Urothelium cell line (cell line): ENCODE measurements around the gene FOXL2.

Experiments
- DNase-seq: peaks from one replicate; pipeline ENCODE4 v3.0.0; 2011; ENCODE audit warnings: low spot score, mixed read lengths
- FAIRE-seq: peaks from 2 replicates; lab custom pipeline; 2011; peaks lifted over from hg19 to GRCh38; lab: Jason Lieb, UNC

FOXL2 gene

DNA sequence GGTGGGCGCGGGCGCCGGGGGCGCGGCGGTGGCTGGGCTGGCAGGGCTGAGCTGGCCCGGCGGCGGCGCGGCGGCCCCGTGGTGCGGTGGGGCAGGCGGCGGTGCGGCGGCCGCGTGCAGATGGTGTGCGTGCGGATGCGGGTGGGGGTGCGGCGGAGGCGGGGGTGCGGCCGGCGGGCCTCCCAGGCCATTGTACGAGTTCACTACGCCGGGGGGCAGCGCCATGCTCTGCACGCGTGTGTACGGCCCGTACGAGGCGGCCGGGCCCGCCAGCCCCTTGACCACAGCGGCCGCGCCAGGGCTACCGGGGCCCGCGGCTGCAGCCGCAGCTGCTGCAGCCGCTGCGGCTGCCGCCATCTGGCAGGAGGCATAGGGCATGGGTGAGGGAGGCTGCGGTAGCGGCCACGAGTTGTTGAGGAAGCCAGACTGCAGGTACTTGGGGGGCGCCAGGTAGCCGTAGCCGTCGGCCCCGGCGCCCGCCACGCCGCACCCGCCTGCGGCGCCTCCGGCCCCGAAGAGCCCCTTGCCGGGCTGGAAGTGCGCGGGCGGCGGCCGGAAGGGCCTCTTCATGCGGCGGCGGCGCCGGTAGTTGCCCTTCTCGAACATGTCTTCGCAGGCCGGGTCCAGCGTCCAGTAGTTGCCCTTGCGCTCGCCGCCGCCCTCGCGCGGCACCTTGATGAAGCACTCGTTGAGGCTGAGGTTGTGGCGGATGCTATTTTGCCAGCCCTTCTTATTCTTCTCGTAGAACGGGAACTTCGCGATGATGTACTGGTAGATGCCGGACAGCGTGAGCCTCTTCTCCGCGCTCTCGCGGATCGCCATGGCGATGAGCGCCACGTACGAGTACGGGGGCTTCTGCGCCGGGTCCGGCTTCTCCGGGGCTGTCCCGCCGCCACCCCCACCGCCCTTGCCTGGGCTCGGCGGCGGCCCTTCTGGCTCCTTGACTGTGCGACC is 951 bp downstream of the FOXL2 start:
- DNase-seq = no peak
- FAIRE-seq = no peak

DNA sequence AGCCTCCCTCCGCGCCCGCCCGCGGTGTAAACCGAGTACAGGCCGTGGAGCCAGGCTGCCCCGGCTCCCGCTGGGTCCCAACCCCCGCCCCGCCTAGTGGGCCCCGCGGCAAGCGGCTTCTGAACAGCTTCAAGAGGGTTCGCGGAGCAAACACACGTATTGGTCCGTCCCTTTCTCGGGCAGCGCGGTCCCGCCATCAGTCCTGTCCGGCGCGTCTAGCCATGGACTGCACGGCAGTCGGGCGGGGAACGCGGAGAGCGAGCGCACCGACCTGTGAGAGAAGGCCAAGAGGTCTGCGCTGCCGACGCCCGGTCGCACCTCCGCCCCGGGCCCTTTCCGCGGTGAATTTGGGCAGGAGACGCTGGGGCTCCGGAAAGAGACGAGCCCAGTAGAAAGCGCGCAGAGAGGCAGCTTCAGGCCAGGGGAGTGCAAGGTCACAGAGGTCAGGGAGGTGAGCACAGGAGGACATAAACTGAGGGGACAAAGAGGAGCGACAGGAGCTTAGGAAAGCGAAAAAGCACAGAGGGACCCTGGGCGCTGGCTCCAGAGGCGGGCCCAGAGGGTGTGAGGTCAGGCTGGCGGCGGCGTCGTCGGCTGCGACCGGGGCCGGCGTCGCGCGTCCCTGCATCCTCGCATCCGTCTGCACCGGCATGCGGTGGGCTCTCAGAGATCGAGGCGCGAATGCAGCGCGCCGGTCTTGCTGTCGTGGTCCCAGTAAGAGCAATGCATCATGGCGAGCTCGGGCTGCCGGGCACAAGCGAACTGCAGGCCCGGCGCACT is 1.8 kb downstream of the FOXL2 start:
- FAIRE-seq (no peak), DNase-seq (no peak)

DNA sequence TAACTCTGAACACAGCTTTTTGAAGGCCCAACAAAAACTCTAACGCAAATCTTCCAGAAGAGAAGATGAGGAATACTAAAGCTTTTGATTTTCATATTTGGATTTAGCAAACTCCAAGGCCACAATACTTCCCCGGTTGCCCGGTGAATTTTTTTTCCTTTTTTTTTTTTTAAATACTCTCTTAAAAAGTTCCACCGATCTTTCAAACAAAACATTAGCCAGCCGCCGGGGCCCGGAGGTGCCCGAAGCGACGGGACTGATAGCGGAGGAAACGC is 2.3 kb downstream of the FOXL2 start:
- DNase-seq (no peak), FAIRE-seq (no peak)

DNA sequence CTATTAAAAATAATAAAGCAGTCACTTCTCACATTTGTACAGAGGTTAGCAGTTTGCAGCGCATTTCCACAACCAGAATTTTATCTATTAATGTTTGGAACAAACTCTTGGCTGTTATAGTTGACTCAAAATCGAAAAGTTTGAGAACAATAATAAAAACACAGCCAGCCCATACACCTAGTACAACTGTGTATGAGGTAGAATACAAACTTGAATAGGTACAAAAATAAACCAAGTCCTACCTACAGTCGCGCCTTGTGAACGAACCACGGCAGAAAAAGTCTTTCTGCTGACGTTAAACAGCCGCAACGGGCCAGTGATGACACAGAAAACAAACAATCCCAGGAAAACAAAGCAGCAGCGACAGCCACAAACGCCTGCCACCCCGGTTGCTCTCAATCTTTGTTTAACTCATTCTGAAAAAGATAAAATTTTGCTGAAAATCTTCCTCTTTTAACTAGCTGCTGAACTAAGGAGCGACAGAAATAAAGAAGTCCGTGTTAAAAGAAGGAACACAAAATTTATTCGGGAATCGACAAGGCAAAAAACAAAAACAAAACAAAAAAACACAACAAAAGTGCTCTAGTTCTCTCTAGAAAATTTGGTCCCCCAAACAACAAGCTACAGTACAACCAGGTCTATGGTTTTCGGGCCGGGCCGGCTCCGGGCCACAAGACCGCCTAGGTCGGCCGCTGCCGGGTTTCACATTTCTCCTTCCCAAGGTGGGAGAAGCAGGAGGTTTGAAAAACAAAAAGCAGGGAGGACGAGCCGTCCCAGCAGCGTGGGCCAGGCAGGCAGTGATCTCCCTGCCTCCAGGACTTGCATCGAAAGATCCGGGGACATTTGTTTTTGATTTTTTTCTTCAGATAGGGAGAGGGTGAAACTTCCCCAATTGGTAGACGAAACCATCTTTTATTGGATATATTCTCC is 2.9 kb downstream of the FOXL2 start:
- DNase-seq (no peak), FAIRE-seq (no peak)

DNA sequence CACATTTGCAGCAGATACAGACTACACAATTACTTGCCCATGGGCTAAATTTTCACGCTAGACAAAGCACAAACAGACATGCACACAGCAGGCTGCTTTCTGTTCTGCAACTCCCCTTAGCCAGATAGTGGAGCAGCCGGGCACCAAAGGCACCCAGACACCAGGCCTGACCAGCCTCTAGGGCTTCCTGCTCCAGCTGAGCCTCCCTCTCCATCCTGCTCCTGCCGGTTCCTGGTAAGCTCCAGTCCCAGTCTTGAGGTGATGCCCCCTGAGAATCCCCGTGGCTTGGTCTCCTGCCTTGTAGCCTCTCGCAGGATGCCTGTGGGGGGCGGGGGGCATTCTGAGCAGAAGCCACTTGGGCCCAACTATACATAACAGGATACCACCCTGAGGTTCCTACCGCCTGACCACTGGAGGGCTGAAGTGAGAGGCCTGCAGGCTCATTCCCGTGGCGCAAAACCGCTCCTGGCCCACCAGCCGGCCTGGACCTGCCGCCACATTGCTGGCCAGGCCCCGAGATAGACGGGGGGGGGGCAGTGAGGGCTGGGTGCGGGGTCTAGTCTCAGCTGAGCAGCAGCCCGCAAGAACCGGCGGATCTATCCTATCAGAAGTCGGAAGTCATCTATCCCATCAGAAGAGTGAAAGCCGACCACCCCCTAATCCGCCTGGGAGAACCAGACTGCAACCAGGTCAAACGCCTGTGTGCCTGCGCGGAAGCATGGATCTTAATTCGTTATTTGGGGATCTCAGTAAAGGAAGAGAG is 3.9 kb downstream of the FOXL2 start:
- DNase-seq (no peak), FAIRE-seq (no peak)

DNA sequence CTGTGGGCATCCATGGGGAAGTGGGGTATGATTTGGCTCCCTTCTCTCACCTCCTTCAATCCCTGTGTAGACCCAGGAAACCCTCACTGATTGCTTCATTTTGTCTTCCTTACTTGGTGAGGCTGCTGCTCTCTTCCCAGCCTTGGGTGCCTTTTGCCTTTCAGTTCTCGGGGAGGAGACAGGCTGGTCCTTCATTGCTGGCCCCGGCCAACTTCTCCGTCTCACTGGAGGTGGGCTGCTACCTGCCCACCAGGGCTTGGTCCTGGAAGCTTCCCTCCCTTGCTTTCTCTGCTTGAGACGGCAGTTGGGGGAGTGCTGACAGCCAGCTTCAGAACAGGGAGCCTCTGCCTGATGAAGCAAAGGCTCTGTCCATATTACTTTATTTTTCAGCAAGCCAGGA is 4.7 kb downstream of the FOXL2 start:
- FAIRE-seq (no peak), DNase-seq (no peak)

DNA sequence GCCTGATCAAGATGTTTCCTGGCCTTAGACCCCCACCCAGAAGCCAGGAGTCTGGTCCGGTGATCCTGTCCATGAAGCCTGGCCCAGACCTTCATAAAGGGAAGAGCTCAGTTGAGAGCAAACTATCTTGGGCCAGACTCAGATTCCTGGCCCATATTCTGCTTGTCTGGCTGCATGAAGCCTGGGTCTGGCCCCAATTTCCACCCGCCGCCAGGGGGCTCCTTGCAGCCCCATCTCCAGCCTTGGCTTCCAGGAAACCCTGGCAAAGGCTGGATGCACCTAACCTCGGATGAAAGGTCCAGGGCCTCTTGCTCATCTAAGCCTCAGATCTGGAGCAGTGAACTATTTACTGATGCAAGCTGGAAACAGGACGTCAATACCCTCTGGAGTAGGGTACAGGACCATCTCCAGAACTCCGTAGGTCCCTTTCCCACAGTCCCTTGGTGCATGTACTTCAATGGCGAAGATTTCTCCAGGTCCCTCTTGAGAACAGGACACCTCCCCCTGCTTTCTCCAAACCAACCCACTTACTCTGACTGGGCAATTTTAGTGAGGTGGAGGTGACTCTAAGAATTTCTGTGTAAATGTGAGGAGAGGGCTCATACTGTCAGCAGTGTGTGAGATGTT is 5.6 kb downstream of the FOXL2 start:
- FAIRE-seq (no peak), DNase-seq (peak; percentile 43)

DNA sequence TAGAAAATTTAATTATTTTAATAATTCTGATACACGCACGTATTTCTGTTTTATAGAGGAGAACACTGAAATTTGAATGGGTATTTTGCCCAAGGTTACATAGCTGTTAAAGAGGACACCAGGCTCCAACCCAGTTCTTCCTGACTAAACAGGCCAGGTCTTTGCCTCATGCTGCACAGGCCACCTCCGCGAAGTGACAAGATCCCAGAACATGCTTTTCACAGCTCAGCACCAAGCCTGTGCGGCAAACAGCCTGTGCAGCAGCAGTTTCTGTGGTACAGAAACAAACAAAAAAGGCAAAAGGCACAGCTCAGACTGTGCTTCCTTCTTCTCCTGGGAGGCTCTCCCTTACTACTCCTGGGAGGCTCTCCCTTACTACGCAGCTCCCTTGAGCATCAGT is 6.5 kb downstream of the FOXL2 start:
- DNase-seq = no peak
- FAIRE-seq = no peak

DNA sequence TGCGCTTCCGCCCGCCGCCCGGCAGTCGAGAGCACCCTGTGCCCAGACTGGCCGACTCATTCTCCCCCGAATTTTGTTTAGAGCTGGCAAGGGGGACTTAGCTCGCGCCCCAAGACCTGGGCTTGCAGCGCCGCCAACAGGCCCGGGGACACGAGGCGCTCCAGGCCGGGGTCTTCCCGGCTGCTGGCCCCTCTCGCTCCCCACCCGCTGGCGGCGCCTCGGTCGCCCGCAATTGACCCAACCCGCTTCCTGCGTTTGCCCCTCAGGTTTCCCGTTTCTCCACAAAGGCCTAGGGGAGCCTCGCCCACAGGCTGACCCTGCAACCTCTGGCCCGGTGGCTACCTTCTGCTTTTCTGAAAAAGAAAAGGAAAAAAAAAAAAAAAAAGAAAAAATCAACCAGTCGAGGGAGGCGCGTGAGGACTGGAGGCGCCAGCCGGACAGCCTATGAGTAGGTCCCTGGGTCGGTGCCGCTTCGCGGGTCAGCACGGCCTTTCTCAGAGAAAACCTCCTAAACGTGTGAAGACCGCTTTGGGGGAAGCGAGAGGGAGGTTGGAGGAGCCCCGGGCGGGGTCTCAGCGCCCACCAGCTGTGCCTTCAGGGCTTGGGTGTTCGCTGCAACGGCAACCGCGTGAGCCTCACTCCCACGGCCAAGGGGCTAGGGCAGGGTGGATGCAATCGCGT is 7.2 kb downstream of the FOXL2 start:
- DNase-seq (no peak), FAIRE-seq (no peak)

DNA sequence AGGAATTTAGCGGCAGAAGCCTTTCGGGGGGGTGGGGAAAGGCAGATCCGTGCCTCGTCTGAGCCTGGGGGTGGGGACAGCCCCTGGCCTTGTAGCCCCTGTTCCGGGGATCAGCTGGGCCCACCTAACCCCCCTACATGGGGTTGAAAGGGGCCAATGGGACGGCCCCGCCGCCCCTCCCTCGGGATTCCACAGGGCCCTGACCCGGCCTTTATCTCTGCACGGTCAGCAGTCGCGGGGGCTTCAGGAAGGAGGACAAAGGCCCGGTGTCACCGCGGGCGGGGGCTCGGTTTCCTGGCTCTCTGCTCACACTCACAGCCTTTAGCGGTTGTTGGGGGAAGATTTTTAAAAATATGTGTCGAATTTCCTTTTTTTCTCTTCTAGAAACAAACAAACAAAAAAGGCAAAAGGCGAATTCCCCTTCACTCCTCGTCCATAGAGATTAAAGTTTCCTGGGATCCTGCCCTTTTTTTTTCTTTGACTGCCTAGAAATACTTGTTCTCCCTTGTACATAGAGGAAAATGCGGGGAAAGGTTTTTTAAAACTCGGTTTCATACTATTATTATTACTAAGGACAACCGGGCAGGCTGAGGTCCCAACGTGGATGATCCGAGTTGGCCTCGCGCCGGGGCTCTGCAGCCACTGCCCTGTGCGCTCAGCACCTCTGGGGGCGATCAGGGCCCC is 7.9 kb downstream of the FOXL2 start:
- no peak for FAIRE-seq
- no peak for DNase-seq

DNA sequence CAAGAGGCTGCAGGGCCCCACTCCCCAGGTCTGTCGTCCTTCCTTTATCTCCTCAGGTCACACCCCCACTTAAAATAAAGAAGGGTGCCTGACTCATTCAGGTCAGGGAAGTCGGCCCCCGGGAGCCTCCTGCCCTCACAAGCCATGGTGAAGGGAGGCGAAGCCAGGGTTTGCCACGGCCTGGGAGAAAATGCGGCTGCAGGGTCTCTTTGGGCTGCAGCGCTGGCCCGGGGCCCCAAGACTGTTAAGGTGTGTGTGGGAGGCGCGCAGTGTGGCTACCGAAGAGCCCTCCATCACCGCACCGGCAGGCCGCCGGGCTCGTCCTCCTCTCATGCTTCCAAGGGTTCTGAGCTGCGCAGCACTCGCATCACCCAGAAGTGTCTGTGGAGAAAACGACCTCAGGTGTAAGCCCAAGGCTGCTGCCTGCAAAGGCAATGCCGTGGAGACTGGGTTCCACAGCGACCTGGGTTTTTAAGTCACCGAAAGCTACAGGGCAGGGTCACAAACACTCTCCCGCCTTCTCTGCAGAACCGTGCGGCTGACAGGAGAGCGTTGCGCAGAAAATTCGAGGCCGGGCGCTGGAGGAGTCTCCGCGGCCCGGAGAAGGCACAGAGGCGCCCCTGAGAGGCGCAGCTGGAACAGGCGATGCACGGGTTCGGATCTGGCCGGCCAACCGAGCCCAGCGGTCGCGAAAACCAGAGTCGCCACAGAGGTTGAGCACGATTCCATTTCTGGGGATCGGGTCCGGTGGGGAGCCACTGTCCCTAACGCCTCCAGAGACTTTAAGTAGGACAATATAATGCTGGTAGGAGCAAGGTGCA is 8.7 kb downstream of the FOXL2 start:
- FAIRE-seq (no peak), DNase-seq (no peak)

DNA sequence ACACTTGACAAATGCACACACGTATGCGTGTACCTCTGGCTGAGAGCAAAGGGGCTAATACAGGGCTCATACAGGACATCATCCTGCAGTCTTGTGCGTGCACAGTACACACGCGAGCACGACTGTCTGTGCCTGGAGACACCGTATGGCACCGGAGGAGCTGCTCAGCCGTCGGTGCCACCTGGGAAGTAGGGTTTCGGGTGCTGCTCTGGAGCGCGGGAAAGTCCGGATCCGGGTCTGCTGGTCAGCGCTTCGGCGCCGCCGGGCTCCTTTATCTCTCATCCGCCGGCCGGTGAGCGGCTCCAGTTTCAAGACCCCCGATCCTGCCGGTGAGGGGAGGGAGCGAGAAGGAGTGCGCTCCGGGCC is 9.3 kb downstream of the FOXL2 start:
- FAIRE-seq (no peak), DNase-seq (no peak)

DNA sequence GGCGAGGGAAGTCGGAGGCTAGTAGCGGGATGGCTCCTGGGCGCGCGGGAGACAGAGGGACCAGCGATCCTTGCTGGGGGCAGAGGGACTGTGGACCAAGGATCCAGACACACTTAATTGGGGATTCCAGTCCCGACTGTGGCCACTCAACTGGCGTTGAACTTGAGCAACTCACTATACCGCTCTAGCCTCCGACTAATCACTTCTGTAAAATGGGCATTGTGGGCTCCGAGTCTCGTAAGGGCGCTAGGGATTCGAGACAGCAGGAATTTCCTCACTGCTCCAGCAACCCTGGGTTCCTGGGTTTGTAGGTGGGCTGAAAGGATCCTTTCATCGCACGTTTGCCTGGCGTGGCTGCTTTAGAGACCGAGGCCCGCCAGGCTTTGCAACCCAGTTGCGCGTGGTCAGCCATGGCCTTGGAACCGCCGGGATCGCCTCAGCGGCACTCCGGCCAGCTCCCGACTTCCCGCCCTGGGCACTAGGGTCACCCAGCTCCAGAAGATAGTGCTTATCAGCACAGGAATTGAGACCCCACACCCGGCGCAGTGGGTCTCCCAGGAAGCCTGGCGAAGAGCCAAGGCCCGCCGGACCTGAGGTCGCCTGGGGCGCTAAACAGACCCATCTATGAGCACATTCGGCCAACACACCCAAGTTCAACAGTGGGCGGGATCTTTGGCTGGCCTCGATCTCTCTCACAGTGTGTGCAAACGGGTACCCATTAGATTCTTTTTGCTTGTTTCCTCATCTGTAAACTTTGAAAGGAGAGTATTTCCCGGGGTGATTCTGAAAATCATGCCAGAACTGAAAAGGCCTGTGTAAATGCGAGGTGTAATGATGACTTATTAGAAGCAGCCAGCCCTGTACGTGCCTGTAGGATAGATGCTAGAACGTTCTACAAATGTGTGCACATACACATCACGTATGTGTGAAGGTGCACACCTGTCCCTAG is 9.9 kb downstream of the FOXL2 start:
- DNase-seq = no peak
- FAIRE-seq = no peak

DNA sequence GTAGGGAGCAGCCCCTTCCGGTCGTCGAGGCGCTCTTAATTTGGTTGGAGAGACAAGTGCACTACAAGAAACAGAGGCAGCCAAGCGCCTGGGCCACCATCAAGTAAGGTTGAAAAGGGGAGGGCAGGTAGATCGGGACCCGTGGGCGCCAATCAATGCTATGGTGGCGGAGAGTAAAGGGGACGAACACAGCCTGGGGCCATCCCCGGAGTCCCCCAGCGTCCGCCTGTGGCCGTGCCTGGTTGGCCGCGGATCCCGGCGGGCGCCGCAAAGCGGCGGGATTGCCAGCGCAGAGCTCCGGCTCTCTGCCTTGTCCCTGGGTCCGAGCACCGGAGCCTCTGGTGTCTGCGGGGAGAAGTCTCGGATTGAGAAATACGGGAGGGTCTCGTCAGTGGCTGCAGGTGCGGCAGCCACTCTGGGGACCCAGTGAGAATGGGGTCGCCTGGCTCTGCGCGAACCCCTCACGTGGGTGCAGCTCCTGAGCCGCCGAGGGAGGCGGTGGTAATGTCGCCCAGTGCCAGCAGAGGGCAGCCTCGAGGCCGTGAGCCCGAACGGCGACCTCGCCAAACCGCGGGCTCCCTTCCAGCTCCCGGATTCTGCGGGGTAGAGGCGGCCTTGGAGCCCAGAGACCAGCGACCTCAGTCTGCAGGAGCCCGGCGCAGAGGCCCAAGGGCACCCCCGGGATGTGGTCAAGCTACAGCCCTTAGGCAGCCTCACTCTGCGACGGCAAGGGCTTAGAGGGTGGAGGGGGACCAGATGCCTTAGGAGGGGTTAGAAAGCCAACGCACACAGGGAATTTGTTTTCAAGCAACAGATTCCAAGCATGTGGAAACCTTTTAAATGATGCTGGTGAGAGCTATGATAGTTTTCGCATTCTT is 10.8 kb downstream of the FOXL2 start:
- no peak for FAIRE-seq
- peak; percentile 85 for DNase-seq

DNA sequence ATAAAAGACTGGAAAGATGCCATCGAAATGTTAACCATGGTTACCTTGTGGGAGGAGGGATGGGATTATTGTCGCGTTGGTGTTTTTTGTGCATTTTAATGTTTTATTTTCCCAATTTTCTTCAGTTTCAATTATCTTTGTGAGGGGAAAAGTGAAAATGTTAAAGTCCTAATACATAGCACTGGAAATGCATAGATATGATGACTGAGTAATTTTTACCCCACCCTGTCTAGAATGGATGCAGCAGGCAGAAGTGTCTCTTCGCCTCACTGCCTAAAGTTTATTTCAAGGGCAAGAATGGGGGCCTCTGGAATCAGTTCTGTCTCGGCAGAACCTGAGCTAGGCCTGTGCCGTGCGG is 11.5 kb downstream of the FOXL2 start:
- DNase-seq (no peak), FAIRE-seq (no peak)
